Hematopoietic multipotent progenitor cell treated with erythropoietin and hydrocortisone succinate and interleukin-3 and kit ligand, for 17 days (in vitro differentiated cells): ENCODE results near the gene STX19.

Source experiments
- DNase-seq: peaks from one replicate; pipeline ENCODE4 v3.0.0-alpha.2; 2015; ENCODE audit warnings: low spot score

STX19 gene

GRCh38 chr3:94036909-94037507, 8.6 kb upstream of the STX19 start:
- DNase-seq, result peak; percentile 83

GRCh38 chr3:94026623-94027022, 1.8 kb downstream of the STX19 start:
- no peak for DNase-seq

DNA sequence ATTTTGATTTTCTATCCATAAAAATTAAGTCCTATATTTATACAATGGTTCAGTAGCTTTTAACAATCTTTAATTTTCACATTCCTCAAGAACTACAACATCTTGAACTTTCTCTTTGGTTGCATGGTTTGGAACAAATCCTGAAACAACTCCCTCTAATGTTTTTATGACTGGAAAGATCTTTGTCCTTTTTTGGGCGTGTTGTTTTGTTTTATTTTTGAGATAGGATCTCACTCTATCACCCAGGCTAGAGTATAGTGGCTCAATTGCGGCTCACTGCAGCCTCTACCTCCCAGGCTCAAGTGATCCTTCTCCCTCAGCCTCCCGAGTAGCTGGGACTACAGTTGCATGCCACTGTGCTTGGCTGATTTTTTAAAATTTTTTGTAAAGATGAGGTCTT, 4.0 kb downstream of the STX19 start:
- no peak for DNase-seq

- DNase-seq, result no peak
Observed at GRCh38 chr3:94020293-94020692, 8.1 kb downstream of the STX19 start.

- DNase-seq, result no peak
Observed at GRCh38 chr3:94019659-94020058, 8.7 kb downstream of the STX19 start.

DNA sequence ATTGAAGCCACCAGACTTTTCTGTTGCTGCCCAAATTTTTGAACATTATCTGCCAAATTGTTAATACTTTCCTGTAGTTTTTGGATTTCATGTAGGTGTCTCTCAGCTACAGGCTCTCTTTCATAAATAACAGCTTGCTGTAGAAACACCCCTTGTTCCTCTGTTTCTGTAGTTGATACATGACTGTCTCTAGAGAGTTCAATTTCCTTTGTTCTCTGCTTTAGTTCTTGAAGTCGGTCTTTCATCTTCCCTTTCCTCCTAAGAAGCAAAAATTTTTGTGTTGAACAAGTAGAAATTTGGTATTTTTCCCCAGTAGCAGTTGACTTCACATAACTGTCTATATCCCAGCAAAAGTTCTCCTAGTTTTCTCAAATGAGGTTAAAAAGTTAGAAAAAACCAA, 13.4 kb downstream of the STX19 start:
- no peak for DNase-seq

DNA sequence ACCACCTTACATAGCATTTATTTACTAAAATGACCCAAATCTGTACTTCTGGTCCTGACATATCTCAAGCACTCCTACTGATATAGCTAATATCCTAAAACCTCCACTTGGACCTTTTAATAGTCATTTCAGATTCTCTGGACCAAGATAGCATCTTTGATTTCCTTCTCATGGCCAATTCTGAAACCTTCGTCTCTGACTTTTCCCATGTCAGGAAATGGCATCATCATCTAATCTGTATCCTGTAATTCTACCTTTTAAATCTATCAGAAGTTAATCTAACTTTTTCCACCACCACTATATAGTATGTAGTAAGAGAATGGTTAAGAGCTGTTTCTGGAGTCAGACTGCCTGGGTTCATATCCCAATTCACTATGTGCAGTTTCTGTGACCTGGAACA, 16.2 kb downstream of the STX19 start:
- DNase-seq, result no peak

DNA sequence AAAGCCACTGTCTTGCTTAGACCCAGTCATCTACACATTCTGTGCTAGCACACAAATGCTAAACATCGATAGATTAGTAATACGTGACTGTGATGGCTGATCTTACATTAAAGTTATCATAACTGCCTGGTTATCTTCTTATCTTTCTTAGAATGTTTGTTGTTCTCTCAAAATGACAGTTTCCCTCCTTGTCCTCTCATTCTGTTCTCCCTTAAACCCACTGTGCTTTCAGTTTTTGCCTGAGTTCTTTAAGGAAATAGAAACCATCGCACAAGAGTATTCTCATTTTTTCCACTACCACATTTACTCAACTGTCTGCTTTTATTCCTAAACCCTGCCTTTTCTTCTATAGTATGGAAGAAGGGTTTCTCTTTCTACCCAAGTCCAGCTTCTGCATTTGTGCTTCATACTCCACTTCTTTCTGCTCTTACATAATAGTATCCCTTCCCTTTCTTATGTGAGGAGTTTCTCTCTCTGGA, 17.1 kb downstream of the STX19 start:
- DNase-seq, result no peak

DNA sequence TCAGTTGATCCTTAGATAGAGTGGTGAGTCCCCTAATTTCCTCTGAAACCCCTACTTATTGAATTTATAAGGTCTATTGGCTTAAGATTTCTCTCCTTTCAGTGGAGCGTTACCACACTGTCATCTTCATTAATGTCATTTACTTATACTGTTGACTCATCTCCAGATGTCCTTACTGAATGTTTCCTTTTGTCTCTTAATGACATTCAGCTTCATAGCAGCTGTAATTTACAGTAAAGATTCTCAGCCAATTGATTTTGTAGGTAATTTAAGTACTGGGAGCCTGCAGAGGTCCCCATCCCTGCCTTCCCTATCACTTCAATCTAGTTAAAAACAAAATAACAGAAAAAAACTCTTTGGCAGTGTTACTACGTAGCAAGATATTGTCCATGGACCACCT, 18.8 kb downstream of the STX19 start:
- DNase-seq, result no peak

GRCh38 chr3:94008253-94008652, 20.1 kb downstream of the STX19 start:
- no peak for DNase-seq

- peak; percentile 76 for DNase-seq
Observed at GRCh38 chr3:94004301-94004910, 24.0 kb downstream of the STX19 start.

- DNase-seq, result no peak
Observed at GRCh38 chr3:94001827-94002495, 26.4 kb downstream of the STX19 start.

- no peak for DNase-seq
Observed at GRCh38 chr3:94001191-94001590, 27.2 kb downstream of the STX19 start.

- DNase-seq, result no peak
Observed at GRCh38 chr3:93994056-93994455, 34.3 kb downstream of the STX19 start.

- no peak for DNase-seq
Observed at GRCh38 chr3:93992207-93992606, 36.2 kb downstream of the STX19 start.

GRCh38 chr3:93991631-93992030, 36.8 kb downstream of the STX19 start:
- DNase-seq, result no peak

DNA sequence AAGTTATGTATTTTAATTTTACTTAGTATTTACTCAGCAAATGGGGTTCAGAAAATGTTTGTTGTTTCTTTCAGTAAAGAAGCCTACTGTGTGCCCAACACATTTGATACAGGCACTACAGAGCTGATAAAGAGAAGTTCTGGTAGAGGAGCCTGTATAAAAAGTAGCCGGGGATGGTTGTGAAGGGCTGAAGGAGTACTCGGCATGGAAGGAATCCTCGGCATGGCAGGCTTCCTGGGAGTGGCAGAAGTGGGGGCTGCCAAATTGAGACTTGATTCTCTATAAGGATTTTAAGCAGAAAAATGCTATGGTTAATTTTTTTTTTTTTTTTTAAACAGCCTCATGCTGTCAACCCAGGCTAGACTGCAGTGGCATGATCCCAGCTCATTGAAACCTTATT, 39.2 kb downstream of the STX19 start:
- DNase-seq, result no peak

DNA sequence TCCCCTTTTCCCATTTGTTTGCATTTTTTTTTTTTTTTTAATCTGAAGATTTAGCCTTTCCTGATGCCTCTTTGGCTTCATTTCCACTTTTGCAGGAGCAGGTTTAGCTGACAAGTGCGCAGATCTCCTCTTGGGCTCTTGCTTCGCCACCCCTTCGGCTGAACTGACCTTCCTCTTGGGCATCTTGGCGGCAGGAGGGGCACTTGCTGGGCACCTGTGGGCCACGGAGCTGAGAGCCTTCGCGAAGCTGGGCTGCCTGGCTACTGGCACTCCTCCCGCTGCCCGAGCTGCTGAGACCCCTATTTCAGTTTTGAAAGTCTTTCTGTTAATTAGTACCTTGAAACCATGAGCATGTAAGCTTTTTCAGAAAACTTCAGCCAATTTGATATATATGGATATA, 39.6 kb downstream of the STX19 start:
- DNase-seq, result no peak

DNA sequence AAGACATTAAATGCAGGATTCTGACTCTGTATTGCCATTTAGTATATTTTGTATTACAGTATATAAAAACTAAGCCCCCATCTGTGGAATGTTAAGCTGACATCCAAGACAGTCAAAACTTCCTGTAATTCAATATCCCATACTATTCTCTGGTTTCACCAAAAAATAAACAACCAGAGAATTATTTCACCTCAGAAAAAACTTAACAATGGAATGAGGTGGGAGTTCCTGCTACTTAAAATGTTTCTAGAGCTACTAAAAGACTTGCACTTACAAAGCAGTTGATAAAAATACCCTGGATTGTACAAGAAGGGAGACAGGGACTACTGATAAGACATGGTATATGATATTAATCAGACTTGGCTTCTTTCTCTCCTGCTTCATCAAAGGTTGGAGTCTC, 40.1 kb downstream of the STX19 start:
- DNase-seq, result no peak

DNA sequence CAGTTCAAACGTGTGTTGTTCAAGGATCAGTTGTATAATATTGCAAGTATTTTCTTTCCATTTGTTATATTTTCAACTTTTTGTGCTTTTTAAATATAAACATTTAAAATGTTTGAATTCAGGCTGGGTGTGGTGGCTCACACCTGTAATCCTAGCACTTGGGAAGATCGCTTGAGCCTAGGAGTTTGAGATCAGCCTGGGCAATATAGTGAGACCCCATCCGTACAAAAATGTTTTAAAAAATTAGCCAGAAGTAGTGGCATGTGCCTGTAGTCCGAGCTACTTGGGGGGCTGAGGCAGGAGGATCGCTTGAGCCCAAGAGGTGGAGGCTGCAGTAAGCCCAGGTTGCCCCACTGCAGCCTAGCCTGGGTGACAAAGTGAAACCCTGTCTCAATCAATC, 43.8 kb downstream of the STX19 start:
- no peak for DNase-seq

GRCh38 chr3:93983408-93983807, 45.0 kb downstream of the STX19 start:
- no peak for DNase-seq

DNA sequence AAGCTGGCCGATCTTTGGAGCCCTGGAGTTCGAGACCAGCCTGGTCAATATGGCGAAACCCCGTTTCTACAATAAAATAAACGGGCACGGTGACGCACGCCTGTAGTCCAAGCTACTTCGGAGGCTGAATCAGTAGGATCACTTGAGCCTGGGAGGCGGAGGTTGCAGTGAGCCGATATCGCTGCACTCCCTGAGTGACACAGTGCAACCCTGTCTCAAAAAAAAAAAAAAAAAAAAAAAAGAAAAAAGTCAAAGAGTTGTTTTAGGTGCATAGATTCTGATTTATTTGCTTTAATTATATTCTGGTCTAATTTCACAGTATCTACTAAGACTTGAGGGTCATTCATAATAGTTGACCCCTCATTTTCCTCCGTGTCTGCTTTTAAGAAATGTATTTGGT, 46.7 kb downstream of the STX19 start:
- no peak for DNase-seq

- DNase-seq, result peak; percentile 99
Observed at GRCh38 chr3:93979850-93980676, 48.3 kb downstream of the STX19 start, which contains the start of gene ARL13B. Gene ARL13B (plus strand): TSS chr3:93980155. CDS start chr3:93980424, 269 bp downstream.
